Activated CD4-positive, alpha-beta T cell treated with anti-CD3 and anti-CD28 coated beads for 4 hours (primary cell): ENCODE results near the gene SLC15A1.

Experiments used
- DNase-seq, 2 donors: peaks; one replicate each; pipeline ENCODE4 v3.0.0-alpha.2; 2020

SLC15A1 gene

GRCh38 chr13:98690348-98691022 is 62.0 kb downstream of the SLC15A1 start:
- no peak for DNase-seq

DNA sequence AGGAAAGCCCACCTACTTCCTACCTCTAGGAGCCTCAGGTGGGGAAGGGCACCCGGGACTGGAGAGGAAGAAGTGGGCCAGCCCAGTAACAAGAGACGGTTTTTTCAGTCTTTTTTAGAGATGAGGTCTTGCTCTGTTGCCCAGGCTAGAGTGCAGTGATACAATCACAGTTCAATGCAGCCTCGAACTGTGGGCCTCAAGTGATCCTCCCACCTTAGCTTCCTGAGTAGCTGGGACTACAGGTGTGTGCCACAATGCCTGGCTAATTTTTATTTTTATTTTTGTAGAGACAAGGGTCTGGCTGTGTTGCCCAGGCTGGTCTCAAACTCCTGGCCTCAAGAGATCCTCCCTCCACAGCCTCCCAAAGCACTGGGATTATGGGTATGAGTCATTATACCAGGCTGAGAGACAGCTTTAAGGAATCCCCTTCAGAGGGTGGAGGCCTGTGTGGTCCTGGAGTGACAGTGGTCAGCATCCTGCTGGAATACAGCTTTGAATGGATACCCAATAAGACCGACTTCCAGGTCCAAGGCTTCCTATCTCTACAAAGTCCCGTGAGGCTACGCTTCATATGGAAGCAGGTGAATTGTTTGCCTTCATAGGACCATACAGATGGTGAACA is 63.0 kb downstream of the SLC15A1 start:
- no peak for DNase-seq

GRCh38 chr13:98688373-98688772 is 64.1 kb downstream of the SLC15A1 start:
- DNase-seq: no peak

DNA sequence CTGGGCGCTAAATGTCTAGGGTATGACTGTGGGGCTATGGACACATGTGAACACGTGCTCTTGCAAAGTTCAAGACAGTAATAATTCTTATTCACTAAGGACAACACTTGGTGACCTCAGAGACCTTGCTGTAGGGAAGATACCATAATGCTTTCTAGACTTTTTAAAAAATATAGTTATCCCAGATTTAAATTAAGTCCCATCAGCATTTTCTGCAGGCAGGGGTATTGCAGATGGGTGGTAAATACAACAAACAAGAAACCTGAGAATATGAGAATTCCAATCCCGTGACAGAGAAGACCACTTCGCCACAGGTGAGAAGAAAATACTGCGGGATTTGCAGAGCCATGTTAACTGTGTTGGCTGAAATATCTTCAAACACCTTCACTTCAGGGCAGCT is 65.2 kb downstream of the SLC15A1 start:
- DNase-seq: no peak

DNA sequence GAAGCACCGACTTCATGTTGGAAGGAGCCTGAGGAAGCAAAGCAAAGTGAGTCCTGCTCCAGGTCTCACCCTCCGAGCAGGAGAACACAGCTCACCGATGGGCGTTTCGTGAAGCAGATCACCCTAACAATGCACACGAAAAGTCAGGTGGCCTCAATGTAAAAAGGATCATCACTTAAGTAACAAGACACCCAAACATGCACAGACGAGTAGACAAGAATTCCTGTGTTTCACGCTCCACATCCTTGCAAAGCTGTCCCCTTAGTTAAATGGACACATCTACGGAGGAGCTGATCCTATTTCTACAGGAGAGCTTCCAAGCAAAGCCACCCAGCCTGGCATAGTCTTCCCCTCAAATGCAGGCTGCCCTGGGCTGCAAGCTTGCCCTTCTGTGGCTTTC is 66.2 kb downstream of the SLC15A1 start:
- no peak for DNase-seq

- DNase-seq: no peak
Measured at GRCh38 chr13:98685146-98685545, 67.3 kb downstream of the SLC15A1 start.

GRCh38 chr13:98681049-98681448 is 71.4 kb downstream of the SLC15A1 start:
- no peak for DNase-seq

DNA sequence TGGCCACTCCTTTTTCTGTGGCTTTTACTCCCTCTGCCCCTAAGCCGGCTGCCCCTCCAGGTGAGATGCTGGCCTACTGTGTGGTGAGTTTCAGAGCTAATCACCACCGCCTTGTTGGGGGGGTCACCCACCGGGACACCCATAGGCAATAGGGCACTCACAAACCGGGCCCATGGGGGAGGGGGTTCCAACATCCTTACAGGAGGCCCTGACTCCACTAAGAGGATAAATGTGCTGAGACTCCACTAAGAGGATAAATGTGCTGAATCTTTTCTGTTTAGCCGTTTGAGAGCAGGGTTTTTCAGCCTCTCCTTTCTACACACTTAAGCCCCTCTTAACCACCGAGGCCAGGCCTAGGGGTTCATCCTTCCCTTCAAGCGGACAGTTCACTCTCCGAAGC is 73.7 kb downstream of the SLC15A1 start:
- no peak for DNase-seq

- DNase-seq: no peak
Measured at GRCh38 chr13:98677398-98677797, 75.1 kb downstream of the SLC15A1 start.

DNA sequence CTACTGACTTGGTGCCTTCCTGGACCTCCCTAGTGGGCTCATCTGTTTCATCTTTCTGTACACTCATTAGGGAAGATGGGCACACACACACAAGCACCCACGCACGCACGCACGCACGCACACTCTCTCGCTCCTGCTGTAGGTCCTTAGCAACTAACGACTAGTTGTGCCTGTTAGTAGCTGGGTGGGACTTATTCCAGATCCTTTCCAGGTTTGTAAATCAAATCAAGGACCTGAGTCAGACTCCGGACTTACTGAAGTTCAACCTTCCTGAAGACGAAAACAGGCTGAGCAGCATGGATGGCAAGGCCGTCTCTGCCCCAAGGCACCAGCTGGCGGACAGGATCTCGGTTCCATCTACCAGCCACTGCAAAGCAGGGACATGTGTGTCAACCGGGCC is 76.2 kb downstream of the SLC15A1 start:
- no peak for DNase-seq

DNA sequence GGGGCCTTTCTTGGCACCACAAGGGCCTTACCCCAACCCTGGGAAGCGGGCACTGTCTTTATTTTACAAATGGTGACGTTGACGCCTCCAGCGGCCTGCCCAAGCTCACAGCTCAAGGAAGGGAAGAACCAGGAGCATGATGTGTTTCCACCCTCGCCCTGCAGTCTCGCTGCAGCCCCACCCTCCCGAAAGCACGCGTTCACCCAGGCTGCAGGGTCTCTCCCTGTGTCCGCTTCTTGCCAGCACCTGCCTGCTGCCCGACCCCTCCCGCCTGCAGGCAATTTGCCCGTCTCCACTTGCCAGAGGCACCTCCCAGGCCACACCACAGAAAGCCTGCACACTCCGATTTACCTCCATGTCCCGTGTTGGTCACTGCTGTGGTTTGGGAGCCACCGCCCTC is 76.6 kb downstream of the SLC15A1 start:
- DNase-seq: no peak

DNA sequence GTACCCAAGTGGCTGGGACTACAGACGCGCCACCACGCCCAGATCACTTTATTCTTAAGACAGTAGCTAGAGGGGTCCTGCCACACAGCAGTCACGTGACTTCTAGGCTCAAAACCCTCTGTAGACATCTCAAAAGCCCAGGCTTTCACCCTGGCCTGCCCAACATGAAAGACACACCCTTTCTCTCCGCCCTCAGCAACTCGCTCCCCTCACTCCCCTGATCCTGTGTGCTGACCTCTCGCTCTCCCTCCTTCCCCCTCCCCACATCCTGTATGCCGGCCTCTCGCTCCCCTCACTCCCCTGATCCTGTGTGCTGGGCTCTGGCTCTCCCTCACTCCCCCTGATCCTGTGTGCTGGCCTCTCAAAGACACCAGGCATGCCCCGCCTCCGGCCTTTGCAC is 77.4 kb downstream of the SLC15A1 start:
- no peak for DNase-seq

DNA sequence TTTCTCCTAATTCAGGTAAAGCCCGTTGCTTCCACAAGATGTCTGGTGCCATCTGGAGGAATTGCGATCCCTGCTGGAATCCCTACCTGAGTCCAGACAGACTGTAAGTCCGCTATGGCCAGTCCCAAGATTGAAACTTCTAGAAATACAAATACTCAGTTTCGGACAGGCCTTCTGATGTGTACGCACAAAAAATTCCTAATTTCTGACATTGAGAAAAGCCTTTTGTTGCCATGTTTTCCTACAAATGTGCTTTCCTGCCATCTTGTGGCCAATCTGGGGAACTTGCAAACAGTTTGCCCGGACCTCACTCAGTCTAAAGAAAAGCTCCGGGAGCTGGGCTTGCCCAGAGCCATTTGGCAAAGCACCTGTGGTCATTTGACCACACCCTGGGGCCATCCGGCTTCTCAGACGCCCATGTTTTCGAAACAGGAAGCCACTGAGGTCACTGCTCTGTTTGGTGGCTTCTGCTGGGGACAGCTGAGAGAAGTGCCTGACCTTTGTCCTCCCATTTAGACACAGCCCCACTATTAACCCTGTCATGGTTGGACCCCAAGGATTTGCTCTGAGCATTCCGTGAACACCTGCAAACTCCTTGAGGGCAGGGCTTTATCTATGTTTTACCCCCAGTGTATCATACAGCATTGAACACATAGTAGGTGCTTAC is 79.4 kb downstream of the SLC15A1 start:
- peak; percentile 34 to 52 for DNase-seq

DNA sequence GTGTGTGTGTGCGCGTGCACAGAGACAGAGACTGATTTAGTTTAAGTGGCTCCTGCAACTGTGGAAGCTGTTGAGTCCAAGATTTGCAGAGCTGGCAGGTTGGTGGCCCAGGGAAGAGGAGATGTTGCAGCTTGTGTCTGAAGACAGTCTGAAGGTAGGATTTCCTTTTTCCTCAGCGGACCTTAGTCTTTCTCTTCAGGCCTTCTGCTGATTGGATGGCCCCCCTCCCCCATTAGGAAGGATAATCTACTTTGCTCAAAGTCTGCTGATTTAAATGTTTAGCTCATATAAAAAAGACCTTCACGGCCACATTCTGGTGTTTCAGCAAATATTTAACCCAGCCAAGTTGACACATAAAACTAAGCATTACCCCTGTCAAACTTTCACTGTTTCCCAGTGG is 84.3 kb downstream of the SLC15A1 start:
- no peak for DNase-seq

- DNase-seq: no peak
Measured at GRCh38 chr13:98665638-98665995, 86.9 kb downstream of the SLC15A1 start.

DNA sequence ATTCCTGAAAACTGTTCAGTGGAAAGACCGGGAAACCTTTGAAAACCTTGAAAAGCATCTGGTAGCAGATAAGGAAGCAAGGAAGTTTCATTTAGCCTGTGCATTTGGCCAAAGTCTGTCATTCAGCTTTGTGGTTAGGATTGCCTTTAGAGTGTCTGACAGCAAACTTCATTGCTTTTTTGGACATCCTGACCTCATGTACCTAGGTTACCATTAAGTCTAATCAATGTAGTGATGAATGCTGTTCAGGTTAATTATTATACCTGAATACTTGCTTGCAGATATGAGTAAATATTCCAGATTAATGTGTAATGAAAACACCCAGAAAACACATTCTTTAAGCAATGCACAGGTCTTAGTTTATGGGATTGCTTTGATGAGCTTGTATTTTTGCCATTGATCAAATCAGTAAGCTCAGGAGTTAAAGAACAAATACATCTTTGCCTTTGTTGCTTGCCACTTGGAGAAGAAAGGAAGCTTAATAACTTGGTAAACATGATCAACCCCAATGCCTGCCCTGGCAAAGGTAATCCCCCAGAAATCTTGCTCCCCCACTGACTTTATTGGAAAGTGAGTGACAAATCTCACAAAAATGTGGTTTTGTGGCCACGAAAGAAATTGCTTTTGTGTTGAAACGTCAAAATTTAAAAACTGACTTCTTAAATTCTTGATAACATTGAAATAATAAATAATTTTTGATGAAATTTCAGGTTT is 87.4 kb downstream of the SLC15A1 start:
- DNase-seq: no peak

DNA sequence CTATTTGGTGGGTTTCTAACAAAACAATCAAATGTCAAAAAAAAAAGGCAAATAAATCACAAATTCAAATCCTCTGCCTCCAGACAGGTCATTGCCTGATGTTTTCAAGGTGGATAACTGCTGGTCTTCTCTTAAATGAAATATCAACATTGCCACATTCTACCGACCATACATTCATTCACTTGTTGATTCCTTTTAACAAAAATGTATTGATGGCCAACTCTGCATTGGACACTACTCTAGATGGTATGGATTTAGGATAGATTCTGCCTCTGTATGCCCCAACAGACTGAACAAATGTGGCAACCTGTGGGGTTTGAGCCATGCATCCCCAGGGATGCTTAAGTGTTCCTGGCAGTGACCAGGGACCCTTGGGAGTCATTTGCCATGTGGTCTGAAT is 88.0 kb downstream of the SLC15A1 start:
- DNase-seq: no peak

- DNase-seq: peak; percentile 64 to 67
Measured at GRCh38 chr13:98664047-98664446, 88.4 kb downstream of the SLC15A1 start.

DNA sequence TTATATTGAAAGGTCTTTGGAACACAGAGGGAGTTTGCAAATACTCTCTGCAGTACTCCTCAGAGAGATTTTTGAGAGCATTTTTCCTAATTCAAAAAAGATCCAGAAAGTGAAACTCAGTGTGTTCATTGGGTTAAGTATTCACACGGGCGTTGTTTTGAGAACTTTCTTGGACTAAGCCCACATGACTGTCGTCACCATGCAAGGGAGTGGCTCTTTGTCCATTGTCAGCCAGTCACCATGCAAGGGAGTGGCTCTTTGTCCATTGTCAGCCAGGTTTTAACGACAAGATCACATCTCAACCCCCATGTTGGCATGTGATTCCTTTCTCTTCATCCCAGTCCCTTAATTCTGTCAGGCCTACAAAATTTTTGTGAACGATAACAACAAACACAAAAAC is 94.3 kb downstream of the SLC15A1 start:
- DNase-seq: no peak

- DNase-seq: no peak
Measured at GRCh38 chr13:98657506-98658085, 94.9 kb downstream of the SLC15A1 start.

GRCh38 chr13:98656223-98656622 is 96.2 kb downstream of the SLC15A1 start:
- DNase-seq: no peak

DNA sequence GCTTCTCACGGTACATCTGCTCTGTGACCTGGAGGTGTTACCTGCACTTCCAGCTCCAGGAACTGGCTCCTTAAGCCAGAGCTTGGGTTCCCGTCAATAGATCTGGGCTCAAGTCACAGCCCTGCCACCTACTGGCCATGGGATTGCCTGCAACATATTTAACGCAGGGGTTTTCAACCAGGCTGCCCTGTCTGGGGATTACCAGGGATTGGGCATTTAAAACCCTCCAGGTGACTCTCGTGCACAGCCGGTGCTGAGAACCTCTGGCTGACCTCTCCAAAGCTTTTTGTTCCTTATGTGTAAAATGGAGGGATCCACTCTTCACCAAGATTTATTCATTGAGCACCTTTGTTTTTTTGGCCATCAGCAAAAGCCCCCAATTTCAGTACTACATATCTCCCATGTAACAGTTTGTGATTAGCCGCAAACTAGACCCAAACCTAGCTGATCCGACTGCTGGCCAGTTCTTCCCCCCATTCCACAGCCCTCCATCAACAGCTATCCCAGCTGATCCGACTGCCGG is 98.9 kb downstream of the SLC15A1 start:
- DNase-seq: peak; percentile 71 to 79
